ENCODE results near the gene HSPB8.

The HSPB8 gene

DNA sequence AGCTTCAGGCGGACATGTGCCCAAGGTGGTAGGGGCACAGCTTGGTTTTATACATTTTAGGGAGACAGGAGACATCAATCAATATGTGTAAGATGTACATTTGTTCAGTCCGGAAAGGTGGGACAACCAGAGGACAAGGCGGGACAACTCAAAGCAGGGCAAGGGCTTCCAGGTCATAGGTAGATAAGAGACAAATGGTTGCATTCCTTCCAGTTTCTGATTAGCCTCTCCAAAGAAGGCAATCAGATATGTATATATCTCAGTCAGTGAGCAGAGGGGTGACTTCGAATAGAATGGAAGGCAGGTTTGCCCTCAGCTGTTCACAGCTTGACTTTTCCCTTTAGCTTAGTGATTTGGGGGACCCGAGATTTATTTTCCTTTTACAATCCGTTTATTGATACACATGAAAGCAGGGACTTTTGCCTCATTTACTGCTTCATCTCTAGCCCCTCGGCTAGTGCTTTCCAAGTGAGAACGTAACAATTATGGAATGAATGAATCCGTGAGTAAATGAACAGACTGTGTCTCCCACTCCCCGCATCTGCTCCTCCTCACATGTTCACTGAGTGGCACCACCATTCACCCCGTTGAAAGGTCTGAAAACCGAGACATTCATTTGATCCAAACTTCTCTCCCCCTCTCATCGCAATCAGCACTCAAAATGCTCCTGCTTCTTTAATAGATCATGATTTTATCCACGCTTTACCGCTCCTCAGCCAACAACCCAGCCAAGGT lies 6.9 kb upstream of the HSPB8 start:
- no peak for DNase-seq

DNA sequence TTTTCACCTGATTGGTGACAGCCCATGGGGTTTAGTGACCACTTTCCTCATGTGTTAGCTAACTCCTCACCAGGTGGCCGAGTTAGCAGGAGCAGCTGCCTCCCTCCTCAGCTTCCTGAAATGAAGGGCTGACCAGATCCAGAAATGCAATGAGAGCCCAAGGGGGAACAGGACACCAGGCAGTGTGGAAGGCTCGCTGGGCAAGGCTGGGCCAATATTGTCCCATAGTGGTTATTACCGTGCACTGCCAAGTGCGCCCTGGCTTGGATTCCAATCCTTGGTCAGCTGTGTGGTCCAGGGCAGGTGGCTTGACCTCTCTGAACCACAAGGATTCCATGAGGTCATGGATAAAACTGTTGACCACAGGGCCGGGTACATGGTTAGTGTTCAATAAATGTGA lies 3.6 kb upstream of the HSPB8 start:
- no peak for DNase-seq

- DNase-seq, result no peak
Measured at GRCh38 chr12:119176267-119177055, 2.3 kb upstream of the HSPB8 start.

- no peak for DNase-seq
Measured at GRCh38 chr12:119177056-119177325, 1.7 kb upstream of the HSPB8 start.

- no peak for DNase-seq
Measured at GRCh38 chr12:119177724-119178380, 879 bp upstream of the HSPB8 start.

DNA sequence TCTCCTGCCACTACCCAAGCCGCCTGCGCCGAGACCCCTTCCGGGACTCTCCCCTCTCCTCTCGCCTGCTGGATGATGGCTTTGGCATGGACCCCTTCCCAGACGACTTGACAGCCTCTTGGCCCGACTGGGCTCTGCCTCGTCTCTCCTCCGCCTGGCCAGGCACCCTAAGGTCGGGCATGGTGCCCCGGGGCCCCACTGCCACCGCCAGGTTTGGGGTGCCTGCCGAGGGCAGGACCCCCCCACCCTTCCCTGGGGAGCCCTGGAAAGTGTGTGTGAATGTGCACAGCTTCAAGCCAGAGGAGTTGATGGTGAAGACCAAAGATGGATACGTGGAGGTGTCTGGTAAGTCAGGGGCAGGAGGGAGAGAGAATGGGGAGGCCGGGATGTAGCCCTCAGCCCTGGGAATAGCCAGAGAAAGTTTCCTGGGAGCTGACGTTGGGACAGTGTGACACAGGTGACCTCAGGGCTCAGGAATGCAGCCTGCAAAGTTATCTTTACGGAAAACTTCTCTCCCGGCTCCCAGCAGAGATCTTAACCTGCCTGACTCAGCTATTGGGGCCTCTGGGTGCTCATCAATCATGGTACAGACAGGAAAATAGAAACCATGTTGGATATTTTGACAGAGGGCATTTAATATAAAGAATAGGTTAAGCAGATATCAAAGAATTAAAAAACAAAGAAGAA lies 747 bp downstream of the HSPB8 start:
- no peak for DNase-seq

- DNase-seq, result no peak
Measured at GRCh38 chr12:119180380-119181040, 1.8 kb downstream of the HSPB8 start.

GRCh38 chr12:119181202-119181601 lies 2.5 kb downstream of the HSPB8 start:
- no peak for DNase-seq

DNA sequence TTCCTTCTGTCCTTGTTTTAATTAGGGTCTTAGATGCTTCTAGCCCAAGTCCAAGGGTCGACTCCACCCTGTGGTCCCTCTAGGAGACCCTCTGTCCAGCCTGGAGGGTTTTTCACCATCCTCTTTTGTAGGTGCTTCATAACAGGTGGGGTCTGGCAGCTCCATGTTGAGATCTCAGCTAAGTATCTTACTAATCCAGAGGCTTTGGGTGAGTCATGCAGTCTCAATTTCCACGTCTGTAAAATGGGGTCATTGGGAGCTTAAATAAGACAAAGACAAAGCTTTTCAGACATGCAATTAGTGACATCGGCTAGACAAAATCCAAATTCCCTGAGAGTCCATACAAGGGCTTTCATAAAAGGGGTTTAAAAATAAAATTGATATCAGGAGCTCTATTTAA lies 3.2 kb downstream of the HSPB8 start:
- no peak for DNase-seq

- no peak for DNase-seq
Measured at GRCh38 chr12:119182701-119183493, 4.2 kb downstream of the HSPB8 start.

GRCh38 chr12:119183942-119184695 lies 5.4 kb downstream of the HSPB8 start:
- DNase-seq, result no peak

DNA sequence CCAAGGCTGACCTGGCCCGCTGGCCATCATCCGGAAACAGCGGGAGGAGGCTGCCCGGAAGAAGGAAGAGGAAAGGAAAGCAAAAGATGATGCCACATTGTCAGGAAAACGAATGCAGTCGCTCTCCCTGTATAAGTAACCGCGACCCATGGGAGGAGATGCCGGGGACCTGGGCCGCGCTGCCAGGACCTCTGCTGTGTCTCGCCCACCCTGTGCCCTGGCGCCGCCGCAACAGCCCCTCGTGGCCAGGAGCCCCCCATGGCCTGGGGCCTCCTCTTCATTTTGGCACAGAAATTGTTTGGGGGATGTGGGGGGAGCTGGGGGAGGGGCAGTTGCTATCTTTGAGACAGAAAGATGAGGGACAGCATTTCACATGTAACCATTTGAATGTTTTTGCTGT lies 16.5 kb downstream of the HSPB8 start:
- no peak for DNase-seq

GRCh38 chr12:119198440-119198839 lies 19.7 kb downstream of the HSPB8 start:
- no peak for DNase-seq

DNA sequence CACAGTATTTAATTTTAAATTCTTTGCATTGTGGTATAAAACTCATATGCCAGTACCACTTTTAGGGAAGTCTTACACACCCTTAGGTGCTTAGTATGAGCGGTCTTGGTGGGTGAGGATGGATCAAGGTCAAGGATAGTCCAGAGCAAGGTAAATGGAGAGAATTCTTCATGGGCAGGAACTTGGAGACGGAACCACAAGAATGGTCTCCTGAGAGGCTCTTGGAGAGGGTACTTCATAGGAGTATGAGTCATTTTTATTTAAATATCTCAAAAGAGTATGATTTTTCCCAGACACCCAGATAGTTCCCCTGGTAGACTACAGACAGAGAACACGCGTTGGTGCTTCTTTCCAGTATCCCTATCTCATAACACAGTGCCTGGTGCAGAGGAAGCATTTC lies 21.9 kb downstream of the HSPB8 start:
- no peak for DNase-seq

DNA sequence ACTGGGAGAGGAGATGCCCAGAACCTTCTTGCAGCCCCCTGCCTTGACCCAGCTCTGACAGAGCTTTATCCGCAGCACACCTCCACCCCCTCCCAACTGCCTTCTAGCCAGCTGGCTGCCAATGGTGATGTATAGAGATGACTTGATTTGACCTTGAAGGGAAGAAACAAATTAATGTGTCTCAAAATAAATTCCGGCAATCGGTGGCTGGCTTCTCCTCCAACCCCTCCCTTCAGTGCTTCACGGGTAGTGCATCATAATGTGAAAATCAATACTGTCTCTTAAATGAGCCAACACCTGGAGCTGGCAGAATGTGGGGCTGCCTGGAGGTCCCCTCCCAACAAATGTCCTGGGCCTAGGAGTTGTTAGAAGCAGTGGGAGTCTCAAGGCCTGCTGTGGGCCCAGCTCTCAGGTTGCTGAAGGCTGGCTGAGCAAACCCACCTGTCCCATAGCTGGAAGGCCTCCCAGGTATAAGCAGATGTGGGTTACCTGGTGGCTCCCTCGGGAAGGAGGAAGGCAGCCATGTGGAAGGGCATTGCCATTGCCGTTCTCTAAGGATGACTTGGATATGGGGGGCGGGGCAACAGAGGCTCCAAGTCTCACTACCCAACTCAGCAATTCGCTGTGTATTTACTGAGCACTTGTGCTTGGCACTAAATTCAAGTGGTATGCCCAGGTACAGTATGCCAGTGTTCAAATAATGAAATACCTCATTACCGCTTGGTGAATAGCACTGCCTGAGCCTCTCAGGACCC lies 23.2 kb downstream of the HSPB8 start:
- DNase-seq, result no peak

DNA sequence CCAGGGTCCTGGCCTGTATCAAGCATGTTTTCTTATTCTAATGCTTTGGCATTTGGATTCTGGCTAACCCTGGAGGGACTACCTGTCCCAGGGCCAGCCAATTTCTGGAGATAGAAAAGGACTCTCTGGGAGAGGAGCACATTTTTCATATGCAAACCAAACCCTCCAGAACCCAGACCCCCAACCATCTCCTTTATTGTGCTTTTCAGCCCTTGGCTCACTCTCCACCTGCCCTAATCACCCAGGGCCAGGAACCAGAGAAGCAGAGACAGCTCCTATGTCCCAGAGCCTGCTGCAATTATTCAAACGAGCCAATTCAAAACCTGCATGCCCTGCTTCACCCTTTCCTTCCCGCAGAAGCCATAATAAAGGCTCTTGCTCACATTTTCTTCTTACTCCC lies 23.8 kb downstream of the HSPB8 start:
- no peak for DNase-seq

DNA sequence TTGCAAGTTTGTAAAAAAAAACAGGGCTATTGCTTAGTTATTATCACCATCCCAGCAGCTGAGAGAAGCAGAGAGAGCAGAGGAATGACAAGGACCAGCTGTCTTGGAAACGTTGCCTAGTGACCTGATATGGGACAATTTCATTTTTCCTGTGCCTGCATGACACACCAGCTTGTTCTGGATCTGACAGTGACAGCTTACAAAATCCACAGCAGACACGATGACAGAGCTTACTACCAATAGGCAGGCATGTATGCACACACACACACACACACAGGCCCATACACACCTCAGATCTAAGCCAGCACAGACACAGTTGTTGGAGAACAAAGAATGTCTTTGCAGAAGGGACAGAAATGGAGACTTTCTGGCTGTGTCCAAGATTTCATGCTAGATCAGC lies 25.4 kb downstream of the HSPB8 start:
- no peak for DNase-seq

- DNase-seq, result no peak
Measured at GRCh38 chr12:119204671-119205285, 26.0 kb downstream of the HSPB8 start.

DNA sequence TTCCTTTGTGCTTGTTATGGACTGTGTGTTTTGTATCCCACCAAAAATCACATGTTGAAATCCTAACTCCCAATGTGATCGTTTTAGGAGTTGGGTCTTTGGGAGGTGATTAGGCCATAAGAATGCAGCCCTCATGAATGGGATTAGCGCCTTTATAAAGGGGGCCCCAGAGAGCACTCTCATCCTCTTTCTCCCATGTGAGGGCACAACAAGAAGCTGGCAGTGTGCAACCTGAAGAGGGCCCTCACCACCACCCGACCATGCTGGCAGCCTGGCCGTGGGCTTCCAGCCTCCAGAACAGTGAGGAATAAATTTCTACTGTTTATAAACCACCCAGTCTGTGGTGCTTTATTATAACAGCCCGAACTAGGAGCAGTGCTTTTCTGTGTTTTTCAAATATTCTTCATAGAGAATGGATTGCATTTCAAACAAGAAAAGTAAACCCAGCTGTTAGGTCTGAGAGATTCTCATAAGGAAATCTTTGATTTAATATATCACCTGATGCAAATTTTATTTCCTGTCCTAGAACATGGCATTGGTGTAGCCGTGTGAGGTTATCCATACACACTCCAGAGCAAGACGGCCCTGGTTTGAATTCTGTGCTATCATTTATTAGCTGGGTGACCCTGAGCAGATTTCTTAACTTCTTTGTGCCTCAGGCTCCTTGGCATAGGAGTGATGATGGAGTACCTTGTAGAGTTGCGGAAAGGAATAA lies 27.8 kb downstream of the HSPB8 start:
- no peak for DNase-seq
